WTC11 (cell line): ENCODE data around the gene CRACR2B. TPM values are rescaled to one million over a fixed set of nuclear protein-coding genes. Genes with fewer than 3 reads are reported as not detected.

Experiments used
- ATAC-seq: fragments of 200-7000 bp; cut with Tn5 transposase; 2 replicates; pipeline ENCODE4 v1.10.0; 2021; ENCODE audit warnings: mild to moderate bottlenecking, moderate library complexity
- CTCF ChIA-PET: fragments of 300-600 bp; sonication (Branson Sonifier 250); formaldehyde crosslinking; loops from one replicate; lab custom pipeline; 2021; ENCODE audit warnings: antibody characterized with exemption; lab: Charles Lee
- POLR2A ChIA-PET: fragments of 350-600 bp; sonication (Branson Sonifier 250); formaldehyde crosslinking; loops from one replicate; lab custom pipeline; 2021; ENCODE audit warnings: antibody characterized with exemption; lab: Charles Lee
- DNase-seq: peaks from one replicate; pipeline ENCODE4 v3.0.0; 2021; ENCODE audit warnings: low spot score
- H3K27ac Mint-ChIP-seq: 2 replicates; pipeline ENCODE4 v1.8.0; 2021; ENCODE audit warnings: mixed read lengths
- H3K27me3 Mint-ChIP-seq: 2 replicates; pipeline ENCODE4 v1.8.0; 2021; ENCODE audit warnings: low read depth, mild to moderate bottlenecking, moderate library complexity, mixed read lengths
- H3K36me3 Mint-ChIP-seq: 2 replicates; pipeline ENCODE4 v1.8.0; 2021; ENCODE audit warnings: mixed read lengths
- H3K4me1 Mint-ChIP-seq: 2 replicates; pipeline ENCODE4 v1.8.0; 2022; ENCODE audit warnings: mixed read lengths
- H3K4me3 Mint-ChIP-seq: 2 replicates; pipeline ENCODE4 v1.8.0; 2021; ENCODE audit warnings: mild to moderate bottlenecking, moderate library complexity, mixed read lengths
- H3K9me3 Mint-ChIP-seq: 2 replicates; pipeline ENCODE4 v1.8.0; 2021; ENCODE audit warnings: mixed read lengths
- ATF6 ChIP-seq: sonication (generic); formaldehyde crosslinking; IDR thresholded peaks from 2 replicates; pipeline ENCODE4 v1.8.1; 2023; ENCODE audit warnings: mild to moderate bottlenecking, missing genetic modification reagents
- CBFB ChIP-seq: sonication (generic); formaldehyde crosslinking; IDR thresholded peaks from 2 replicates; pipeline ENCODE4 v1.8.1; 2022; ENCODE audit warnings: mild to moderate bottlenecking, low read depth, missing genetic modification reagents
- CREB1 ChIP-seq: sonication (generic); formaldehyde crosslinking; IDR thresholded peaks from 2 replicates; pipeline ENCODE4 v1.8.0; 2023; ENCODE audit warnings: mild to moderate bottlenecking, missing genetic modification reagents
- ELF4 ChIP-seq: sonication (generic); formaldehyde crosslinking; IDR thresholded peaks from 2 replicates; pipeline ENCODE4 v1.8.1; 2022; ENCODE audit warnings: low read depth, mild to moderate bottlenecking, moderate library complexity, missing genetic modification reagents
- HMGA2 ChIP-seq: fragments of 250-450 bp; sonication (Bioruptor Pico); IDR thresholded peaks from 2 replicates; pipeline ENCODE4 v1.4.0; 2021; ENCODE audit warnings: mild to moderate bottlenecking, moderate library complexity
- KAT7 ChIP-seq: sonication (generic); formaldehyde crosslinking; IDR thresholded peaks from 2 replicates; pipeline ENCODE4 v1.8.1; 2023; ENCODE audit warnings: missing genetic modification reagents, mild to moderate bottlenecking, borderline replicate concordance
- SP1 ChIP-seq: sonication (generic); formaldehyde crosslinking; conservative IDR thresholded peaks from 2 replicates; pipeline ENCODE4 v1.8.1; 2022; ENCODE audit warnings: missing genetic modification reagents
- TCF7 ChIP-seq: sonication (generic); formaldehyde crosslinking; IDR thresholded peaks from 2 replicates; pipeline ENCODE4 v1.8.0; 2022; ENCODE audit warnings: mild to moderate bottlenecking, low read depth, missing genetic modification reagents, moderate library complexity
- ZBTB43 ChIP-seq: sonication (generic); formaldehyde crosslinking; IDR thresholded peaks from 2 replicates; pipeline ENCODE4 v1.8.1; 2023; ENCODE audit warnings: mild to moderate bottlenecking, missing genetic modification reagents
- ZNF121 ChIP-seq: sonication (generic); formaldehyde crosslinking; IDR thresholded peaks from 2 replicates; pipeline ENCODE4 v1.8.0; 2023; ENCODE audit warnings: missing genetic modification reagents
- ZSCAN18 ChIP-seq: fragments of 250-450 bp; sonication (Bioruptor Pico); IDR thresholded peaks from 2 replicates; pipeline ENCODE4 v2.1.2; 2022; ENCODE audit warnings: mild to moderate bottlenecking, moderate library complexity
- total RNA-seq: library from RNA; stranded (reverse); gene quantifications from 3 replicates; pipeline ENCODE4 v1.2.3, GENCODE V29; 2021

CRACR2B gene
- total RNA-seq, 1 experiment from 2014 or later, result 46.5 TPM

GRCh38 chr11:788009-788640, 39.6 kb upstream of the CRACR2B start (continued):
- TF ChIP-seq ZBTB43 (CRISPR knock-in tag) (no peak), ZSCAN18 (CRISPR knock-in tag) (no peak), HMGA2 (CRISPR knock-in tag) (no peak)

- H3K9me3 Mint-ChIP-seq, result no peaks in the 10 kb centered on the region
- ChIA-PET CTCF (interaction anchor here (0.6 to 2.5 kb wide), 7 partner anchors 12 to 353 kb away, joined by 3 to 9 read pairs (median 4); no protein-coding TSS in a partner anchor), POLR2A (interaction anchor here (0.7 to 1.1 kb wide), 3 partner anchors 30 to 71 kb away, joined by 3 to 5 read pairs (median 4); no protein-coding TSS in a partner anchor)
- no peak for ATAC-seq
- H3K27ac Mint-ChIP-seq, result no peak overlapping the region
- TF ChIP-seq TCF7 (CRISPR knock-in tag), result no peak
- TF ChIP-seq CREB1 (CRISPR knock-in tag), result no peak
- no peak for TF ChIP-seq KAT7 (CRISPR knock-in tag)
- 0 out of 2 replicates have a peak, but pooled peaks have one; percentile 9 for TF ChIP-seq CBFB (CRISPR knock-in tag)
- H3K4me1 Mint-ChIP-seq, result peaks cover 9% of the 10 kb centered on the region; the same call in 1 of the 2 replicates
- no peaks in the 10 kb centered on the region for H3K36me3 Mint-ChIP-seq
- H3K27me3 Mint-ChIP-seq, result no peaks in the 10 kb centered on the region
- DNase-seq, result no peak
- no peak overlapping the region for H3K4me3 Mint-ChIP-seq
Observed at GRCh38 chr11:788953-789940, 38.5 kb upstream of the CRACR2B start.

GRCh38 chr11:789943-790342, 37.8 kb upstream of the CRACR2B start, which contains the start of gene CEND1:
Gene CEND1 (minus strand): TSS chr11:790090. CDS start chr11:788576, 1,514 bp downstream.
- ChIA-PET POLR2A (interaction anchor here (0.7 to 1.4 kb wide), 7 partner anchors 9 to 63 kb away, joined by 3 to 10 read pairs (median 3); partner anchors contain the start of genes RPLP2 and TSPAN4), CTCF (interaction anchor here (0.6 to 2.5 kb wide), 12 partner anchors 13 to 354 kb away, joined by 3 to 9 read pairs (median 3); partner anchors contain the start of gene PHRF1)
- Mint-ChIP-seq H3K27me3 (no peaks in the 10 kb centered on the region), H3K27ac (no peak within 1 kb of the TSS), H3K4me1 (peaks cover 9% of the 10 kb centered on the region; the same call in 1 of the 2 replicates), H3K36me3 (no peaks in the 10 kb centered on the region), H3K4me3 (no peak within 1 kb of the TSS; the same call in 1 of the 2 replicates), H3K9me3 (no peaks in the 10 kb centered on the region)
- peak; percentile 62 for DNase-seq
- TF ChIP-seq ATF6 (CRISPR knock-in tag), result no peak
- TF ChIP-seq SP1 (CRISPR knock-in tag), result peak; percentile 66
- TF ChIP-seq ZNF121 (CRISPR knock-in tag), result 0 out of 2 replicates have a peak, but pooled peaks have one; percentile 56
- no peak for TF ChIP-seq ELF4 (CRISPR knock-in tag)
- ATAC-seq, result peak; percentile 13
